ENCODE data around the gene NSG2. TPM values are rescaled to one million over a fixed set of nuclear protein-coding genes. Genes with fewer than 3 reads are reported as not detected.
"Not testable (repeated sequence)": the region's sequence is repeated elsewhere in the genome, so short reads cannot be mapped to it uniquely, and the experiment has no call there.

The NSG2 gene
- polyA plus RNA-seq, 1 donor from 2014 or later = not detected

GRCh38 chr5:174102574-174102973 is 57.1 kb downstream of the NSG2 start:
- H3K9me3 Mint-ChIP-seq, H3K4me3 Mint-ChIP-seq, H3K4me1 Mint-ChIP-seq, H3K27me3 Mint-ChIP-seq, H3K36me3 Mint-ChIP-seq, H3K27ac Mint-ChIP-seq: not testable (repeated sequence)

GRCh38 chr5:174106997-174107655 is 61.6 kb downstream of the NSG2 start:
- H3K27me3 Mint-ChIP-seq = peaks cover 3% of the 10 kb centered on the region
- H3K4me1 Mint-ChIP-seq = peaks cover 0 to 2% (median 0%) of the 10 kb centered on the region in 3 donors
- H3K9me3 Mint-ChIP-seq = peaks cover 0 to 2% (median 0%) of the 10 kb centered on the region in 3 donors
- H3K36me3 Mint-ChIP-seq = no peaks in the 10 kb centered on the region
- no peak overlapping the region for H3K27ac Mint-ChIP-seq
- no peak overlapping the region for H3K4me3 Mint-ChIP-seq

GRCh38 chr5:174108745-174109144 is 63.2 kb downstream of the NSG2 start:
- H3K9me3 Mint-ChIP-seq = peaks cover 0 to 2% (median 0%) of the 10 kb centered on the region in 3 donors
- peaks cover 0 to 2% (median 0%) of the 10 kb centered on the region in 3 donors for H3K4me1 Mint-ChIP-seq
- H3K36me3 Mint-ChIP-seq = no peaks in the 10 kb centered on the region
- peaks cover 3% of the 10 kb centered on the region for H3K27me3 Mint-ChIP-seq
- H3K27ac Mint-ChIP-seq = no peak overlapping the region
- no peak overlapping the region for H3K4me3 Mint-ChIP-seq

- Mint-ChIP-seq H3K4me3 (no peak overlapping the region), H3K9me3 (peaks cover 0 to 2% (median 0%) of the 10 kb centered on the region in 3 donors), H3K27ac (no peak overlapping the region), H3K4me1 (peaks cover 0 to 2% (median 0%) of the 10 kb centered on the region in 3 donors), H3K27me3 (peaks cover under 1% of the 10 kb centered on the region), H3K36me3 (peaks cover 1% of the 10 kb centered on the region)
Observed at GRCh38 chr5:174109698-174110260, 64.3 kb downstream of the NSG2 start.

- Mint-ChIP-seq H3K36me3 (peaks cover 2% of the 10 kb centered on the region), H3K9me3 (peaks cover 0 to 2% (median 0%) of the 10 kb centered on the region in 3 donors), H3K27ac (no peak overlapping the region), H3K4me1 (peaks cover 0 to 2% (median 0%) of the 10 kb centered on the region in 3 donors), H3K4me3 (no peak overlapping the region), H3K27me3 (no peaks in the 10 kb centered on the region)
Observed at GRCh38 chr5:174110310-174110709, 64.8 kb downstream of the NSG2 start.

GRCh38 chr5:174111287-174111973 is 65.9 kb downstream of the NSG2 start:
- Mint-ChIP-seq H3K4me1 (peaks cover 0 to 2% (median 0%) of the 10 kb centered on the region in 3 donors), H3K27me3 (no peaks in the 10 kb centered on the region), H3K4me3 (no peak overlapping the region), H3K9me3 (peaks cover 0 to 5% (median 2%) of the 10 kb centered on the region in 3 donors), H3K36me3 (peaks cover 2% of the 10 kb centered on the region), H3K27ac (no peak overlapping the region)

- no peak overlapping the region for H3K27ac Mint-ChIP-seq
- no peaks in the 10 kb centered on the region for H3K27me3 Mint-ChIP-seq
- no peak overlapping the region for H3K4me3 Mint-ChIP-seq
- peaks cover 0 to 6% (median 0%) of the 10 kb centered on the region in 3 donors for H3K9me3 Mint-ChIP-seq
- H3K4me1 Mint-ChIP-seq = peaks cover 0 to 2% (median 0%) of the 10 kb centered on the region in 3 donors
- H3K36me3 Mint-ChIP-seq = peaks cover 2% of the 10 kb centered on the region
Observed at GRCh38 chr5:174115226-174115625, 69.7 kb downstream of the NSG2 start.

GRCh38 chr5:174118823-174119467 is 73.4 kb downstream of the NSG2 start:
- Mint-ChIP-seq H3K27ac (no peak overlapping the region), H3K27me3 (no peaks in the 10 kb centered on the region), H3K9me3 (peaks cover 0 to 6% (median 0%) of the 10 kb centered on the region in 3 donors), H3K4me3 (no peak overlapping the region), H3K4me1 (no peaks in the 10 kb centered on the region), H3K36me3 (peaks cover 2% of the 10 kb centered on the region)

- Mint-ChIP-seq H3K27ac (no peak overlapping the region), H3K27me3 (no peaks in the 10 kb centered on the region), H3K36me3 (peaks cover 2% of the 10 kb centered on the region), H3K4me1 (no peaks in the 10 kb centered on the region), H3K4me3 (no peak overlapping the region), H3K9me3 (peaks cover 1 to 6% (median 2%) of the 10 kb centered on the region in 3 donors)
Observed at GRCh38 chr5:174119468-174119881, 74.0 kb downstream of the NSG2 start.

GRCh38 chr5:174120401-174121005 is 75.0 kb downstream of the NSG2 start:
- no peaks in the 10 kb centered on the region for H3K4me1 Mint-ChIP-seq
- no peaks in the 10 kb centered on the region for H3K27me3 Mint-ChIP-seq
- peaks cover 3 to 14% (median 4%) of the 10 kb centered on the region in 3 donors for H3K9me3 Mint-ChIP-seq
- no peaks in the 10 kb centered on the region for H3K36me3 Mint-ChIP-seq
- H3K4me3 Mint-ChIP-seq = no peak overlapping the region
- no peak overlapping the region for H3K27ac Mint-ChIP-seq

GRCh38 chr5:174134545-174134944 is 89.0 kb downstream of the NSG2 start:
- H3K27me3 Mint-ChIP-seq = no peaks in the 10 kb centered on the region
- H3K27ac Mint-ChIP-seq = no peak overlapping the region
- H3K4me3 Mint-ChIP-seq = no peak overlapping the region
- no peaks in the 10 kb centered on the region for H3K4me1 Mint-ChIP-seq
- no peaks in the 10 kb centered on the region for H3K36me3 Mint-ChIP-seq
- H3K9me3 Mint-ChIP-seq = peaks cover 0 to 3% (median 0%) of the 10 kb centered on the region in 3 donors

GRCh38 chr5:174139623-174140022 is 94.1 kb downstream of the NSG2 start:
- Mint-ChIP-seq H3K4me1 (no peaks in the 10 kb centered on the region), H3K36me3 (peaks cover 1% of the 10 kb centered on the region), H3K9me3 (peaks cover 0 to 2% (median 0%) of the 10 kb centered on the region in 3 donors), H3K27ac (peak overlapping the region in 1 of 3 donors; percentile 77), H3K4me3 (no peak overlapping the region), H3K27me3 (no peaks in the 10 kb centered on the region)

GRCh38 chr5:174140452-174141020 is 95.0 kb downstream of the NSG2 start:
- Mint-ChIP-seq H3K4me3 (no peak overlapping the region), H3K36me3 (peaks cover 1% of the 10 kb centered on the region), H3K27ac (no peak overlapping the region), H3K4me1 (no peaks in the 10 kb centered on the region), H3K9me3 (peaks cover 0 to 2% (median 0%) of the 10 kb centered on the region in 3 donors), H3K27me3 (no peaks in the 10 kb centered on the region)

- H3K4me3 Mint-ChIP-seq = no peak overlapping the region
- H3K4me1 Mint-ChIP-seq = no peaks in the 10 kb centered on the region
- no peaks in the 10 kb centered on the region for H3K27me3 Mint-ChIP-seq
- H3K9me3 Mint-ChIP-seq = peaks cover 0 to 2% (median 0%) of the 10 kb centered on the region in 3 donors
- H3K36me3 Mint-ChIP-seq = peaks cover 1% of the 10 kb centered on the region
- H3K27ac Mint-ChIP-seq = no peak overlapping the region
Observed at GRCh38 chr5:174141398-174141797, 95.9 kb downstream of the NSG2 start.
